HepG2 (cell line): ENCODE results near the gene DNTTIP2. TPM values are rescaled to one million over a fixed set of nuclear protein-coding genes. Genes with fewer than 3 reads are reported as not detected.
A peak's percentile ranks its signal among the peaks of the same experiment; 100 is the strongest.
"Not testable (repeated sequence)": the region's sequence is repeated elsewhere in the genome, so short reads cannot be mapped to it uniquely, and the experiment has no call there.

Source experiments
- ATAC-seq: fragments of 200-7000 bp; cut with Tn5 transposase; 3 replicates; pipeline ENCODE4 v1.9.1; 2020; ENCODE audit warnings: mild to moderate bottlenecking, moderate library complexity
- BruUV-seq: library from RNA; stranded (reverse); fragments of 400-500 nt; replicated peaks from 2 replicates; lab custom pipeline; 2021; lab: Mats Ljungman, UMichigan
- CTCF ChIA-PET: fragments of 300-600 bp; formaldehyde crosslinking; extraction: SDS; loops from one replicate; lab custom pipeline; 2021; ENCODE audit warnings: low total read pairs, inconsistent platforms, low intra/inter-chr PET ratio; lab: Yijun Ruan, JAX
- POLR2A ChIA-PET: fragments of 350-600 bp; sonication (Branson Sonifier 250); formaldehyde crosslinking; loops from one replicate; lab custom pipeline; 2020; ENCODE audit warnings: antibody characterized with exemption, inconsistent platforms; lab: Yijun Ruan, JAX
- DNase-seq: peaks from one replicate; pipeline ENCODE4 v3.0.0-alpha.2; 2015; ENCODE audit warnings: low spot score
- FAIRE-seq: peaks from 3 replicates; lab custom pipeline; 2011; peaks lifted over from hg19 to GRCh38; lab: Jason Lieb, UNC
- H2AFZ ChIP-seq: one replicate; pipeline ENCODE4 v1.6.1; 2011; ENCODE audit warnings: low read length, inconsistent platforms
- H3K27ac ChIP-seq: fragments of 300-600 bp; 3 replicates; pipeline ENCODE4 v1.8.0; 2011; ENCODE audit warnings: mixed run types, mild to moderate bottlenecking, mixed read lengths, low read length, inconsistent platforms; ENCODE audit not compliant: insufficient read depth; ENCODE audit errors: extremely low read length
- H3K27me3 ChIP-seq, 2 experiments: fragments of 200-600 bp in 1 of 2; 2 replicates in 1 of 2; 3 replicates in 1 of 2; pipeline versions ENCODE4 v1.6.0 to v1.8.0; 2011; ENCODE audit warnings: low read length in 2 of 2, mild to moderate bottlenecking in 2 of 2, moderate library complexity in 2 of 2, inconsistent platforms in 1 of 2; ENCODE audit not compliant: insufficient read depth in 2 of 2, control insufficient read depth in 1 of 2
- H3K36me3 ChIP-seq, 2 experiments: fragments of 200-600 bp in 1 of 2; replicated peaks in 1 of 2; 2 replicates in 1 of 2; 3 replicates in 1 of 2; pipeline versions ENCODE4 v1.5.1 to v1.8.0; 2011; ENCODE audit warnings: low read length in 2 of 2, inconsistent platforms in 1 of 2; ENCODE audit not compliant: insufficient read depth in 2 of 2, control insufficient read depth in 1 of 2
- H3K4me1 ChIP-seq: 2 replicates; pipeline ENCODE4 v1.5.1; 2012; ENCODE audit warnings: low read length, inconsistent platforms; ENCODE audit not compliant: insufficient read depth
- H3K4me2 ChIP-seq: 2 replicates; pipeline ENCODE4 v1.6.0; 2011; ENCODE audit warnings: low read depth, low read length, inconsistent platforms
- H3K4me3 ChIP-seq, 3 experiments: fragments of 200-600 bp in 1 of 3; sonication (generic), shearing (Covaris generic) in 1 of 3; replicated peaks in 1 of 3; 2 replicates each; pipeline ENCODE4 v1.5.1; 2011 to 2016; ENCODE audit warnings: low read length in 3 of 3, inconsistent platforms in 2 of 3, low read depth in 2 of 3, mild to moderate bottlenecking in 2 of 3, control low read depth in 1 of 3, mixed read lengths in 1 of 3; ENCODE audit not compliant: insufficient read depth in 1 of 3
- H3K79me2 ChIP-seq: one replicate; pipeline ENCODE4 v1.6.1; 2011; ENCODE audit warnings: low read length, inconsistent platforms; ENCODE audit not compliant: insufficient read depth
- H3K9ac ChIP-seq: 2 replicates; pipeline ENCODE4 v1.6.0; 2011; ENCODE audit warnings: mild to moderate bottlenecking, low read depth, low read length, inconsistent platforms; ENCODE audit not compliant: insufficient read depth
- H3K9me3 ChIP-seq: 2 replicates; pipeline ENCODE4 v1.5.1; 2012; ENCODE audit warnings: mild to moderate bottlenecking, low read length
- H4K20me1 ChIP-seq: 2 replicates; pipeline ENCODE4 v1.6.0; 2011; ENCODE audit warnings: inconsistent platforms, mild to moderate bottlenecking, low read length, moderate library complexity; ENCODE audit not compliant: insufficient read depth
- CBX5 ChIP-seq: sonication (generic); formaldehyde crosslinking; IDR thresholded peaks from 2 replicates; pipeline ENCODE4 v1.4.0; 2020; ENCODE audit warnings: missing genetic modification reagents, borderline replicate concordance
- FOXK1 ChIP-seq: sonication (generic); formaldehyde crosslinking; IDR thresholded peaks from 2 replicates; pipeline ENCODE4 v1.4.0; 2020; ENCODE audit warnings: low read depth, missing genetic modification reagents, borderline replicate concordance
- KDM2A ChIP-seq: sonication (generic); formaldehyde crosslinking; IDR thresholded peaks from 2 replicates; pipeline ENCODE4 v1.4.0; 2020; ENCODE audit warnings: low read depth, missing genetic modification reagents, borderline replicate concordance
- KLF16 ChIP-seq, 2 experiments: sonication (generic) in 1 of 2; formaldehyde crosslinking in 1 of 2; IDR thresholded peaks; 2 replicates each; pipeline versions ENCODE4 v1.6.1 to v1.8.0; 2016 to 2023; ENCODE audit warnings: missing genetic modification reagents in 2 of 2, missing compliant biosample characterization in 1 of 2
- PPARG ChIP-seq: conservative IDR thresholded peaks from 2 replicates; pipeline ENCODE4 v1.6.1; 2016; ENCODE audit warnings: missing biosample characterization, missing genetic modification reagents
- SAP130 ChIP-seq: IDR thresholded peaks from 2 replicates; pipeline ENCODE4 v1.6.1; 2016; ENCODE audit warnings: low read depth
- SMAD3 ChIP-seq: sonication (generic); formaldehyde crosslinking; IDR thresholded peaks from 2 replicates; pipeline ENCODE4 v1.4.0; 2020; ENCODE audit warnings: missing genetic modification reagents
- TOPORS ChIP-seq: sonication (generic); formaldehyde crosslinking; IDR thresholded peaks from 2 replicates; pipeline ENCODE4 v1.8.0; 2023; ENCODE audit warnings: mild to moderate bottlenecking, missing genetic modification reagents
- ZMYM4 ChIP-seq: sonication (generic); formaldehyde crosslinking; IDR thresholded peaks from 2 replicates; pipeline ENCODE4 v1.8.1; 2023; ENCODE audit warnings: mild to moderate bottlenecking, missing genetic modification reagents
- ZNF331 ChIP-seq: sonication (generic); formaldehyde crosslinking; IDR thresholded peaks from 2 replicates; pipeline ENCODE4 v1.4.0; 2020; ENCODE audit warnings: missing genetic modification reagents
- WGBS: methylation state at CpG from one replicate; pipeline ENCODE4 v1.1.6; 2017; ENCODE audit warnings: low lambda C conversion rate; 5-methylcytosine and 5-hydroxymethylcytosine counted together
- in situ Hi-C: cut with HindIII; loops from 2 replicates; pipeline ENCODE4 v1.10.0; 2017; ENCODE audit warnings: low pct_unique_long_range_greater_than_20kb; ENCODE audit not compliant: extremely low pct_ligation_motif_present
- intact Hi-C: fragments of 100-400 bp; cut with micrococcal nuclease; formaldehyde crosslinking; loops from one replicate; pipeline ENCODE4 v1.10.0; 2022; ENCODE audit not compliant: unreplicated experiment
- polyA plus RNA-seq, 8 experiments: library from polyadenylated mRNA; depleted of rRNA in 3 of 8; stranded (reverse) in 7 of 8; unstranded in 1 of 8; fragments of >200 nt; fragmentation: Illumina TruSeq in 4 of 8; extraction: Trizol in 4 of 8; gene quantifications; 2 replicates each; pipeline versions ENCODE4 v1.2.1 to v1.2.3, GENCODE V29; 2011 to 2016; ENCODE audit warnings: low read depth in 4 of 8, missing spikeins in 1 of 8, mixed read lengths in 1 of 8; ENCODE audit not compliant: insufficient read depth in 1 of 8
- total RNA-seq, 5 experiments: library from RNA; depleted of rRNA; stranded (reverse); fragments of >200 nt; fragmentation: Illumina TruSeq; extraction: Trizol; gene quantifications; 2 replicates each; pipeline ENCODE4 v1.2.3, GENCODE V29; 2016; ENCODE audit warnings: low read depth in 1 of 5
- TF ChIP-seq, protein P1 (sequence below): sonication (generic); formaldehyde crosslinking; IDR thresholded peaks from 2 replicates; pipeline ENCODE4 v1.5.0; 2020; ENCODE audit warnings: mild to moderate bottlenecking, missing genetic modification reagents, moderate library complexity
- TF ChIP-seq, protein P2 (sequence below): IDR thresholded peaks from 2 replicates; pipeline ENCODE4 v1.6.1; 2016; ENCODE audit warnings: mild to moderate bottlenecking
- TF ChIP-seq, protein P3 (sequence below): sonication (generic); formaldehyde crosslinking; IDR thresholded peaks from 2 replicates; pipeline ENCODE4 v1.4.0; 2020; ENCODE audit warnings: missing genetic modification reagents
- TF ChIP-seq, protein P4 (sequence below): sonication (generic); formaldehyde crosslinking; IDR thresholded peaks from 2 replicates; pipeline ENCODE4 v1.4.0; 2020; ENCODE audit warnings: missing genetic modification reagents
- TF ChIP-seq, protein P5 (sequence below): IDR thresholded peaks from 2 replicates; pipeline ENCODE4 v1.6.1; 2018; ENCODE audit warnings: missing genetic modification reagents, mild to moderate bottlenecking, missing compliant biosample characterization

DNTTIP2 gene
- total and polyA plus RNA-seq, 2 of the 13 experiments (the other 11 are each of a cell fraction or from before 2014, with no cell fraction given), result 11.4 to 63.3 TPM

DNA sequence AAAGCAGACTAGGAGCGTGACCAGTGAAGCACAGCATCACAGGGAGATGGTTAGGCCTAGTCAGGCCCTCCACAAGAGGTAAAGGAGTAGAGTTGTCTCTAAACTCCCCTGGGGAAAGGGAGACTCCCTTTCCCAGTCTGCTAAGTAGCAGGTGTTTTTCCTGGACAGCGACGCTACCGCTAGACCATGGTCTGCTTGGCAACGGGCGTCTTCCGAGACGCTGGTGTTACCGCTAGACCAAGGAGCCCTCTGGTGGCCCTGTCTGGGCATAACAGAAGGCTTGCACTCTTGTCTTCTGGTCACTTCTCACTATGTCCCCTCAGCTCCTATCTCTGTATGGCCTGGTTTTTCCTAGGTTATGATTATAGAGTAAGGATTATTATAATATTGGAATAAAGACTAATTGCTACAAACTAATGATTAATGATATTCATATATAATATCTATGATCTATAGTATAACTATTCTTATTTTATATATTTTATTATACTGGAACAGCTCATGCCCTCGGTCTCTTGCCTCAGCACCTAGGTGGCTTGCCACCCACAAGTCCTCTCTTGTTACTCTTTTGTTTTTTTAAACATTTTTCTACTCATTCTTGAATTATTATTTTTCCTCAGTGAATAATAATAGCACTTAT is 28.2 kb downstream of the DNTTIP2 start:
- peaks cover 16% of the 10 kb centered on the region for H3K9me3 ChIP-seq
- H3K27me3 ChIP-seq, H3K79me2 ChIP-seq, H3K4me2 ChIP-seq, in situ Hi-C loops, intact Hi-C loops, H3K36me3 ChIP-seq, H4K20me1 ChIP-seq, H3K9ac ChIP-seq, H3K4me1 ChIP-seq, H3K27ac ChIP-seq, H3K4me3 ChIP-seq, H2AFZ ChIP-seq, ATAC-seq, BruUV-seq: not testable (repeated sequence)
- peak; percentile 15 for FAIRE-seq
- POLR2A ChIA-PET, result interaction anchor here (0.6 kb wide), 1 partner anchor 259 kb away, joined by 3 read pairs; no protein-coding TSS in a partner anchor
- DNase-seq, result peak; percentile 37
- WGBS, result 20% methylated on average over 10 of the region's 10 CpGs
- CTCF ChIA-PET, result interaction anchor here (1.2 to 1.4 kb wide), 2 partner anchors 221 to 413 kb away, joined by 3 to 8 read pairs; no protein-coding TSS in a partner anchor
- TF ChIP-seq, protein P1, sequence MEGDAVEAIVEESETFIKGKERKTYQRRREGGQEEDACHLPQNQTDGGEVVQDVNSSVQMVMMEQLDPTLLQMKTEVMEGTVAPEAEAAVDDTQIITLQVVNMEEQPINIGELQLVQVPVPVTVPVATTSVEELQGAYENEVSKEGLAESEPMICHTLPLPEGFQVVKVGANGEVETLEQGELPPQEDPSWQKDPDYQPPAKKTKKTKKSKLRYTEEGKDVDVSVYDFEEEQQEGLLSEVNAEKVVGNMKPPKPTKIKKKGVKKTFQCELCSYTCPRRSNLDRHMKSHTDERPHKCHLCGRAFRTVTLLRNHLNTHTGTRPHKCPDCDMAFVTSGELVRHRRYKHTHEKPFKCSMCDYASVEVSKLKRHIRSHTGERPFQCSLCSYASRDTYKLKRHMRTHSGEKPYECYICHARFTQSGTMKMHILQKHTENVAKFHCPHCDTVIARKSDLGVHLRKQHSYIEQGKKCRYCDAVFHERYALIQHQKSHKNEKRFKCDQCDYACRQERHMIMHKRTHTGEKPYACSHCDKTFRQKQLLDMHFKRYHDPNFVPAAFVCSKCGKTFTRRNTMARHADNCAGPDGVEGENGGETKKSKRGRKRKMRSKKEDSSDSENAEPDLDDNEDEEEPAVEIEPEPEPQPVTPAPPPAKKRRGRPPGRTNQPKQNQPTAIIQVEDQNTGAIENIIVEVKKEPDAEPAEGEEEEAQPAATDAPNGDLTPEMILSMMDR (CRISPR knock-in tag), result peak; percentile 75
- TF ChIP-seq CBX5 (CRISPR knock-in tag) (peak; percentile 70; the same call in 1 of the 2 replicates), SAP130 (CRISPR knock-in tag) (peak; percentile 39; the same call in 1 of the 2 replicates), SMAD3 (CRISPR knock-in tag) (0 out of 2 replicates have a peak, but pooled peaks have one; percentile 34), KDM2A (CRISPR knock-in tag) (peak; percentile 48; the same call in 1 of the 2 replicates), KLF16 (CRISPR knock-in tag; IDR thresholded peaks at IDR 0.05) (0 out of 4 replicates have a peak, but pooled peaks of 1 of the 2 experiments have one; percentile 21), PPARG (CRISPR knock-in tag) (0 out of 2 replicates have a peak, but pooled peaks have one; percentile 23), TOPORS (CRISPR knock-in tag) (0 out of 2 replicates have a peak, but pooled peaks have one; percentile 27), ZNF331 (CRISPR knock-in tag) (0 out of 2 replicates have a peak, but pooled peaks have one; percentile 43), ZMYM4 (0 out of 2 replicates have a peak, but pooled peaks have one; percentile 19), FOXK1 (CRISPR knock-in tag) (0 out of 2 replicates have a peak, but pooled peaks have one; percentile 28)
- TF ChIP-seq, protein P2, sequence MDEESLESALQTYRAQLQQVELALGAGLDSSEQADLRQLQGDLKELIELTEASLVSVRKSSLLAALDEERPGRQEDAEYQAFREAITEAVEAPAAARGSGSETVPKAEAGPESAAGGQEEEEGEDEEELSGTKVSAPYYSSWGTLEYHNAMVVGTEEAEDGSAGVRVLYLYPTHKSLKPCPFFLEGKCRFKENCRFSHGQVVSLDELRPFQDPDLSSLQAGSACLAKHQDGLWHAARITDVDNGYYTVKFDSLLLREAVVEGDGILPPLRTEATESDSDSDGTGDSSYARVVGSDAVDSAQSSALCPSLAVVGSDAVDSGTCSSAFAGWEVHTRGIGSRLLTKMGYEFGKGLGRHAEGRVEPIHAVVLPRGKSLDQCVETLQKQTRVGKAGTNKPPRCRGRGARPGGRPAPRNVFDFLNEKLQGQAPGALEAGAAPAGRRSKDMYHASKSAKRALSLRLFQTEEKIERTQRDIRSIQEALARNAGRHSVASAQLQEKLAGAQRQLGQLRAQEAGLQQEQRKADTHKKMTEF (CRISPR knock-in tag), result 0 out of 2 replicates have a peak, but pooled peaks have one; percentile 22
- TF ChIP-seq, protein P3, sequence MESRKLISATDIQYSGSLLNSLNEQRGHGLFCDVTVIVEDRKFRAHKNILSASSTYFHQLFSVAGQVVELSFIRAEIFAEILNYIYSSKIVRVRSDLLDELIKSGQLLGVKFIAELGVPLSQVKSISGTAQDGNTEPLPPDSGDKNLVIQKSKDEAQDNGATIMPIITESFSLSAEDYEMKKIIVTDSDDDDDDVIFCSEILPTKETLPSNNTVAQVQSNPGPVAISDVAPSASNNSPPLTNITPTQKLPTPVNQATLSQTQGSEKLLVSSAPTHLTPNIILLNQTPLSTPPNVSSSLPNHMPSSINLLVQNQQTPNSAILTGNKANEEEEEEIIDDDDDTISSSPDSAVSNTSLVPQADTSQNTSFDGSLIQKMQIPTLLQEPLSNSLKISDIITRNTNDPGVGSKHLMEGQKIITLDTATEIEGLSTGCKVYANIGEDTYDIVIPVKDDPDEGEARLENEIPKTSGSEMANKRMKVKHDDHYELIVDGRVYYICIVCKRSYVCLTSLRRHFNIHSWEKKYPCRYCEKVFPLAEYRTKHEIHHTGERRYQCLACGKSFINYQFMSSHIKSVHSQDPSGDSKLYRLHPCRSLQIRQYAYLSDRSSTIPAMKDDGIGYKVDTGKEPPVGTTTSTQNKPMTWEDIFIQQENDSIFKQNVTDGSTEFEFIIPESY (CRISPR knock-in tag), result peak; percentile 52; the same call in 1 of the 2 replicates
- TF ChIP-seq, protein P4, sequence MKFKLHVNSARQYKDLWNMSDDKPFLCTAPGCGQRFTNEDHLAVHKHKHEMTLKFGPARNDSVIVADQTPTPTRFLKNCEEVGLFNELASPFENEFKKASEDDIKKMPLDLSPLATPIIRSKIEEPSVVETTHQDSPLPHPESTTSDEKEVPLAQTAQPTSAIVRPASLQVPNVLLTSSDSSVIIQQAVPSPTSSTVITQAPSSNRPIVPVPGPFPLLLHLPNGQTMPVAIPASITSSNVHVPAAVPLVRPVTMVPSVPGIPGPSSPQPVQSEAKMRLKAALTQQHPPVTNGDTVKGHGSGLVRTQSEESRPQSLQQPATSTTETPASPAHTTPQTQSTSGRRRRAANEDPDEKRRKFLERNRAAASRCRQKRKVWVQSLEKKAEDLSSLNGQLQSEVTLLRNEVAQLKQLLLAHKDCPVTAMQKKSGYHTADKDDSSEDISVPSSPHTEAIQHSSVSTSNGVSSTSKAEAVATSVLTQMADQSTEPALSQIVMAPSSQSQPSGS (CRISPR knock-in tag), result 0 out of 2 replicates have a peak, but pooled peaks have one; percentile 51
- TF ChIP-seq, protein P5, sequence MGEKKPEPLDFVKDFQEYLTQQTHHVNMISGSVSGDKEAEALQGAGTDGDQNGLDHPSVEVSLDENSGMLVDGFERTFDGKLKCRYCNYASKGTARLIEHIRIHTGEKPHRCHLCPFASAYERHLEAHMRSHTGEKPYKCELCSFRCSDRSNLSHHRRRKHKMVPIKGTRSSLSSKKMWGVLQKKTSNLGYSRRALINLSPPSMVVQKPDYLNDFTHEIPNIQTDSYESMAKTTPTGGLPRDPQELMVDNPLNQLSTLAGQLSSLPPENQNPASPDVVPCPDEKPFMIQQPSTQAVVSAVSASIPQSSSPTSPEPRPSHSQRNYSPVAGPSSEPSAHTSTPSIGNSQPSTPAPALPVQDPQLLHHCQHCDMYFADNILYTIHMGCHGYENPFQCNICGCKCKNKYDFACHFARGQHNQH, result peak; percentile 40; the same call in 1 of the 2 replicates
